ENCODE data around the gene MCTP2. TPM values are rescaled to one million over a fixed set of nuclear protein-coding genes. Genes with fewer than 3 reads are reported as not detected.

Gene MCTP2, protein sequence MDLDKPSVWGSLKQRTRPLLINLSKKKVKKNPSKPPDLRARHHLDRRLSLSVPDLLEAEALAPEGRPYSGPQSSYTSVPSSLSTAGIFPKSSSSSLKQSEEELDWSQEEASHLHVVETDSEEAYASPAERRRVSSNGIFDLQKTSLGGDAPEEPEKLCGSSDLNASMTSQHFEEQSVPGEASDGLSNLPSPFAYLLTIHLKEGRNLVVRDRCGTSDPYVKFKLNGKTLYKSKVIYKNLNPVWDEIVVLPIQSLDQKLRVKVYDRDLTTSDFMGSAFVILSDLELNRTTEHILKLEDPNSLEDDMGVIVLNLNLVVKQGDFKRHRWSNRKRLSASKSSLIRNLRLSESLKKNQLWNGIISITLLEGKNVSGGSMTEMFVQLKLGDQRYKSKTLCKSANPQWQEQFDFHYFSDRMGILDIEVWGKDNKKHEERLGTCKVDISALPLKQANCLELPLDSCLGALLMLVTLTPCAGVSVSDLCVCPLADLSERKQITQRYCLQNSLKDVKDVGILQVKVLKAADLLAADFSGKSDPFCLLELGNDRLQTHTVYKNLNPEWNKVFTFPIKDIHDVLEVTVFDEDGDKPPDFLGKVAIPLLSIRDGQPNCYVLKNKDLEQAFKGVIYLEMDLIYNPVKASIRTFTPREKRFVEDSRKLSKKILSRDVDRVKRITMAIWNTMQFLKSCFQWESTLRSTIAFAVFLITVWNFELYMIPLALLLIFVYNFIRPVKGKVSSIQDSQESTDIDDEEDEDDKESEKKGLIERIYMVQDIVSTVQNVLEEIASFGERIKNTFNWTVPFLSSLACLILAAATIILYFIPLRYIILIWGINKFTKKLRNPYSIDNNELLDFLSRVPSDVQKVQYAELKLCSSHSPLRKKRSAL
- total RNA-seq, result 2.2 TPM in 2 replicates

DNA sequence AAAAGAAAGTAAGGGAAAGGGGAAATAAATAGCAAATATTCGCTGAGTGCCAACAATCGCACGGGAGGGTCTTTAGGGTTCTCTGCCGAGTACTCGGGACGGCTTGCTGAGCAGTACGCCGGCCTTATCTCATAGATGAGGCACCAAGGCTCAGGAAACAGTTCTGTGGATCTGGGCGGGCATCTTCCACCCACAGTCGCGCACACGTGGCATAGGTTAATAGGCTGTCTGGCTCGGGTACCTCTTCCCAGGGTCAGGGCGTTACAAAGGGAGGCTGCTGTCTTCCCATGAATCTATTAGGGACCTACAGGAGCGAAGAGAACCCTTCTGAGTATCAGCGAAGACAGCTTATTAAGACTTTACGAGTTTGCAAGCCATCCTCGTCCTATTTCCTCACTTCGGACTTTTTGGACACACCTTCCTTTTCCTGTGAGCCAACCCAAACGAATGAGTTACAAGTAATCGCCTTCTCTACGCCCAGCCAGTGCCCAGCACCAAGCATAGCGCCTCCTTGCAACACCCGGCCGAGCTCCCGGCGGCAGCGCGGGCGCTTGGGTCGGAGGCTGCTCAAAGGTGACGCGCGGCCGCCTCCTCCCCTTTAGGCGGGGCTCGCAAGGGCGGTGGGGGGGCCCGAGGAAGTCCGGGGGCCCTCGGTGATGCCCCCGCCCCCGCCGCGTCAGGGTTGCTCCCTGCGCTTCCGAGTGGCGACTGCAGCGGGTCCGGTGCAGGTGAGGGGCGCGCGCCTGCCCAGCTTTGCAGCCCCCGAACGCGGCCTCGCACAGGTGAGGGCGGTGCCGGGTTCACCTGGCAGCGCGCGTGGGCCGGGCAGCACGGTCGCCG, at the start of gene MCTP2:
Gene MCTP2, plus strand, starts transcription at position 679 of the 840 bp plus-strand sequence. CDS start 66,705 bp downstream, outside the sequence.

Data from epithelial cell of alveolus of lung (primary cell).